Measurements from ENCODE around the gene KIRREL3. TPM values are rescaled to one million over a fixed set of nuclear protein-coding genes. Genes with fewer than 3 reads are reported as not detected.

KIRREL3 gene
- total and polyA plus RNA-seq, 2 of the 8 experiments (the other 6 are each of a cell fraction or from before 2014, with no cell fraction given) = 0.29 to 0.32 TPM

DNA sequence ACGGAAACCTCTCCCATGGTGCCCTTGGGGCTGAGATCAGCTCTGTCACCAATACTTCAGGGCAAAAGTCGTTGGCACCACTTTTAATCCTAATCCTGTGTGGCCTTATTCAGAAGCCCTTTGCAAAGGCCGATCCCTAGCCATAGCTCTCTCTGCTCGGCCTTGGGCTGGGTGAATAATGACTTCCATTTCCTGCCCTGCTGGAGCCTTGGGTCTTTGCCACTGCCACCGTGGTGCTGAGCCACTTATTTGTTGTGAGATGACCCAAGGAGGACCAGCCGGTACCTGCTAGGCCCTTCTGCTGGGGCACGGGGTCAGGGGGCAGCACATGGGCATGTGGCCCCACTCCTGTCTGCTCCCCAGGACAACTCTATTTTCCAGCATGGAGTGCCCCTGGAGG is 456.9 kb downstream of the KIRREL3 start:
- Histone ChIP-seq H2BK12ac (ENCODE audit: low read depth, low read length) (peak overlapping the region; percentile 42; the same call in 1 of the 2 replicates), H3K4me1 (replicated peaks in 1 of 4; ENCODE audit: control insufficient read depth in 3 of 4, insufficient read depth in 4 of 4, low read length in 3 of 4) (peaks cover 3 to 20% (median 11%) of the 10 kb centered on the region in 4 experiments), H3K4ac (replicated peaks; ENCODE audit: insufficient read length, low read depth, low read length) (no peak overlapping the region), H4K20me1 (replicated peaks in 1 of 2; ENCODE audit: control insufficient read depth in 1 of 2, insufficient read depth in 2 of 2, low read length in 2 of 2) (no peaks in the 10 kb centered on the region), H3K4me3 (ENCODE audit: extremely low read depth in 1 of 4, insufficient read depth in 2 of 4, low read depth in 3 of 4, low read length in 4 of 4) (no peak overlapping the region), H2BK20ac (ENCODE audit: low read length) (peak overlapping the region; percentile 21; the same call in 1 of the 2 replicates), H4K5ac (ENCODE audit: insufficient read length, low read depth, low read length) (no peak overlapping the region), H3K56ac (replicated peaks; ENCODE audit: insufficient read length, low read depth, low read length) (no peak overlapping the region), H2AK5ac (ENCODE audit: low read depth, low read length) (no peak overlapping the region), H3K9me3 (ENCODE audit: insufficient read depth in 2 of 2, low read depth in 1 of 2, low read length in 1 of 2) (no peaks in the 10 kb centered on the region), H2BK5ac (ENCODE audit: low read depth, low read length) (0 out of 2 replicates have a peak overlapping the region, but pooled peaks have one; percentile 20), H3K27ac (ENCODE audit: low read depth, low read length) (no peak overlapping the region; the same call in 1 of the 2 replicates), H4K91ac (replicated peaks; ENCODE audit: insufficient read length, low read length) (peak overlapping the region; percentile 56), H3K18ac (ENCODE audit: extremely low read depth, low read length) (no peak overlapping the region), H3K79me1 (ENCODE audit: low read depth, low read length) (no peaks in the 10 kb centered on the region), H3K79me2 (ENCODE audit: control insufficient read depth in 1 of 2, insufficient read depth in 2 of 2, low read length in 2 of 2) (no peaks in the 10 kb centered on the region), H2BK120ac (replicated peaks; ENCODE audit: low read depth, low read length) (peak overlapping the region; percentile 62), H2AFZ (ENCODE audit: low read length) (no peak overlapping the region), H3K36me3 (ENCODE audit: control insufficient read depth in 2 of 4, insufficient read depth in 4 of 4, low read length in 3 of 4) (no peaks in the 10 kb centered on the region), H3K23me2 (ENCODE audit: low read depth, low read length) (no peaks in the 10 kb centered on the region; the same call in 1 of the 2 replicates), H3K23ac (ENCODE audit: insufficient read length) (no peak overlapping the region), H3K4me2 (ENCODE audit: insufficient read depth in 1 of 2, low read depth in 2 of 2, low read length in 2 of 2) (peak overlapping the region in 1 of 2 experiments; percentile 33; a peak in 3 of 4 replicates), H3K9ac (replicated peaks in 1 of 4; ENCODE audit: extremely low read depth in 1 of 4, low read depth in 3 of 4, low read length in 3 of 4) (no peak overlapping the region), H2BK15ac (ENCODE audit: low read length) (peak overlapping the region; percentile 61; the same call in 1 of the 2 replicates), H3K14ac (ENCODE audit: insufficient read length) (no peak overlapping the region), H3K27me3 (replicated peaks in 1 of 4; ENCODE audit: control insufficient read depth in 3 of 4, extremely low read depth in 1 of 4, insufficient read depth in 3 of 4, low read length in 3 of 4) (no peaks in the 10 kb centered on the region), H4K8ac (ENCODE audit: extremely low read depth, insufficient read depth, low read length) (no peak overlapping the region)
- WGBS, 2 experiments (ENCODE audit: extremely low coverage in 1 of 2, insufficient coverage in 1 of 2, insufficient read length in 1 of 2, insufficient replicate concordance in 2 of 2, low coverage in 1 of 2, low lambda C conversion rate in 2 of 2, missing lambda C conversion rate in 1 of 2) = 66% methylated on average over 7 of the region's 7 CpGs; no CpG with 5 or more reads in 1 of the 2 experiments
- POLR2A ChIA-PET (ENCODE audit: partially characterized antibody) = interaction anchor here (2.1 kb wide), 1 partner anchor 9 kb away, joined by 5 read pairs; no protein-coding TSS in a partner anchor
- FAIRE-seq = no peak
- DNase-seq (ENCODE audit: low read depth in 1 of 2, low spot score in 2 of 2) = no peak
- TF ChIP-seq YY1 (IDR thresholded peaks at IDR 0.05; ENCODE audit: low read depth, low read length) (no peak), MAX (IDR thresholded peaks at IDR 0.05) (no peak), EZH2 (IDR thresholded peaks at IDR 0.05; ENCODE audit: low read depth, low read length, severe bottlenecking) (no peak), SIN3A (conservative IDR thresholded peaks at IDR 0.05 in 1 of 2, IDR thresholded peaks at IDR 0.05 in 1 of 2; ENCODE audit: low read depth in 1 of 2, low read length in 2 of 2) (no peak), SAP30 (IDR thresholded peaks at IDR 0.05; ENCODE audit: insufficient read depth, insufficient replicate concordance, low read length) (no peak), HDAC2 (IDR thresholded peaks at IDR 0.05; ENCODE audit: borderline replicate concordance in 1 of 2, low read depth in 2 of 2, low read length in 2 of 2) (no peak), RBBP5 (IDR thresholded peaks at IDR 0.05; ENCODE audit: borderline replicate concordance, low read depth, low read length) (no peak), SIX5 (IDR thresholded peaks at IDR 0.05; ENCODE audit: low read depth, low read length) (no peak), MAFK (IDR thresholded peaks at IDR 0.05; ENCODE audit: low read depth, low read length) (no peak), NRF1 (IDR thresholded peaks at IDR 0.05; ENCODE audit: low read depth, low read length) (no peak)
- CTCF ChIA-PET (ENCODE audit: partially characterized antibody) = interaction anchor here (0.7 to 2.0 kb wide), 8 partner anchors 9 to 64 kb away, joined by 3 to 9 read pairs (median 4); no protein-coding TSS in a partner anchor

Measured in H1 (cell line).